PC-3 (cell line): Measurements from ENCODE around the gene GDPD1.

Experiments used
- EZH2 ChIP-seq: fragments of 300-600 bp; sonication (generic); IDR thresholded peaks from one replicate; pipeline ENCODE4 v1.6.1; 2017; ENCODE audit warnings: antibody characterized with exemption, mild to moderate bottlenecking, low read length; ENCODE audit not compliant: unreplicated experiment
- EZH2phosphoT487 ChIP-seq: fragments of 300-600 bp; sonication (generic); IDR thresholded peaks from 2 replicates; pipeline ENCODE4 v1.6.1; 2018; ENCODE audit warnings: mild to moderate bottlenecking, antibody characterized with exemption, low read length, borderline replicate concordance
- TF ChIP-seq, protein P1 (sequence below): fragments of 300-600 bp; sonication (generic); conservative IDR thresholded peaks from 2 replicates; pipeline ENCODE4 v1.5.1; 2017; ENCODE audit warnings: antibody characterized with exemption, low read depth, mild to moderate bottlenecking, low read length

DNA sequence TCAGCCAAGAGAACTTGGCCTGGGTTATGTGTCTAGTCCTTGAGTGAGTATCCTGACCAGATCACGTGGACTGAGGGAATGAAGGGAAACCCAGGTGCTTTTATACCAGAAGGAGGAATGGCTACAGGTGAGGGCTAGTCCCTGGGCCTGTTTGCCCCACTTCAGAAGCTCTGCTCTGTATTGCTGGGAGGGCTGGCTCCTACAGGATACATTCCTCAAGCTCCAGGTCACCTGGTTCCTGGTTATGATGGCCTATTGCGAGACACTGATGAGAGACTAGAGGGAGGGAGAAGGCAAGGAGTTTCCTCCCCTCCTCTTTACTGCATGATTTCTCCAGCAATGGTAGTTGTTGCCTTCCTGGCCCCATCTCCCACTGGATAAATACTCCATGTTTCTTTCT lies 29.5 kb upstream of the GDPD1 start:
- TF ChIP-seq, protein P1, sequence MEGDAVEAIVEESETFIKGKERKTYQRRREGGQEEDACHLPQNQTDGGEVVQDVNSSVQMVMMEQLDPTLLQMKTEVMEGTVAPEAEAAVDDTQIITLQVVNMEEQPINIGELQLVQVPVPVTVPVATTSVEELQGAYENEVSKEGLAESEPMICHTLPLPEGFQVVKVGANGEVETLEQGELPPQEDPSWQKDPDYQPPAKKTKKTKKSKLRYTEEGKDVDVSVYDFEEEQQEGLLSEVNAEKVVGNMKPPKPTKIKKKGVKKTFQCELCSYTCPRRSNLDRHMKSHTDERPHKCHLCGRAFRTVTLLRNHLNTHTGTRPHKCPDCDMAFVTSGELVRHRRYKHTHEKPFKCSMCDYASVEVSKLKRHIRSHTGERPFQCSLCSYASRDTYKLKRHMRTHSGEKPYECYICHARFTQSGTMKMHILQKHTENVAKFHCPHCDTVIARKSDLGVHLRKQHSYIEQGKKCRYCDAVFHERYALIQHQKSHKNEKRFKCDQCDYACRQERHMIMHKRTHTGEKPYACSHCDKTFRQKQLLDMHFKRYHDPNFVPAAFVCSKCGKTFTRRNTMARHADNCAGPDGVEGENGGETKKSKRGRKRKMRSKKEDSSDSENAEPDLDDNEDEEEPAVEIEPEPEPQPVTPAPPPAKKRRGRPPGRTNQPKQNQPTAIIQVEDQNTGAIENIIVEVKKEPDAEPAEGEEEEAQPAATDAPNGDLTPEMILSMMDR, result no peak
- TF ChIP-seq EZH2 (no peak), EZH2phosphoT487 (no peak)
